ENCODE results near the gene POU3F2.

- TF ChIP-seq, protein P1, sequence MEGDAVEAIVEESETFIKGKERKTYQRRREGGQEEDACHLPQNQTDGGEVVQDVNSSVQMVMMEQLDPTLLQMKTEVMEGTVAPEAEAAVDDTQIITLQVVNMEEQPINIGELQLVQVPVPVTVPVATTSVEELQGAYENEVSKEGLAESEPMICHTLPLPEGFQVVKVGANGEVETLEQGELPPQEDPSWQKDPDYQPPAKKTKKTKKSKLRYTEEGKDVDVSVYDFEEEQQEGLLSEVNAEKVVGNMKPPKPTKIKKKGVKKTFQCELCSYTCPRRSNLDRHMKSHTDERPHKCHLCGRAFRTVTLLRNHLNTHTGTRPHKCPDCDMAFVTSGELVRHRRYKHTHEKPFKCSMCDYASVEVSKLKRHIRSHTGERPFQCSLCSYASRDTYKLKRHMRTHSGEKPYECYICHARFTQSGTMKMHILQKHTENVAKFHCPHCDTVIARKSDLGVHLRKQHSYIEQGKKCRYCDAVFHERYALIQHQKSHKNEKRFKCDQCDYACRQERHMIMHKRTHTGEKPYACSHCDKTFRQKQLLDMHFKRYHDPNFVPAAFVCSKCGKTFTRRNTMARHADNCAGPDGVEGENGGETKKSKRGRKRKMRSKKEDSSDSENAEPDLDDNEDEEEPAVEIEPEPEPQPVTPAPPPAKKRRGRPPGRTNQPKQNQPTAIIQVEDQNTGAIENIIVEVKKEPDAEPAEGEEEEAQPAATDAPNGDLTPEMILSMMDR (IDR thresholded peaks at IDR 0.05 in 4 of 5, conservative IDR thresholded peaks at IDR 0.05 in 1 of 5) = no peak
- no peak for TF ChIP-seq POLR2A (IDR thresholded peaks at IDR 0.05)
Observed at GRCh38 chr6:98842342-98843180, 8.2 kb downstream of the POU3F2 start.

Measured in gastrocnemius medialis (tissue), 4 donors.